Hepatic stellate cell (primary cell): ENCODE data around the gene RNGTT.

Experiments used
- DNase-seq: peaks from one replicate; pipeline ENCODE4 v3.0.0; 2011; ENCODE audit warnings: low spot score

The RNGTT gene

GRCh38 chr6:88655586-88655985 lies 307.8 kb downstream of the RNGTT start:
- DNase-seq, result no peak

- no peak for DNase-seq
These were observed 309.5 kb downstream of the RNGTT start for GRCh38 chr6:88653936-88654335.

- DNase-seq, result no peak
These were observed 312.0 kb downstream of the RNGTT start for GRCh38 chr6:88651400-88651799.

- no peak for DNase-seq
These were observed 312.4 kb downstream of the RNGTT start for GRCh38 chr6:88650979-88651378.

GRCh38 chr6:88650029-88650619 lies 313.3 kb downstream of the RNGTT start:
- peak; percentile 3 for DNase-seq

- DNase-seq, result no peak
These were observed 322.1 kb downstream of the RNGTT start for GRCh38 chr6:88641178-88641903.

- no peak for DNase-seq
These were observed 325.5 kb downstream of the RNGTT start for GRCh38 chr6:88637761-88638545.

GRCh38 chr6:88636871-88637270 lies 326.5 kb downstream of the RNGTT start:
- DNase-seq, result no peak

- DNase-seq, result no peak
These were observed 329.6 kb downstream of the RNGTT start for GRCh38 chr6:88633782-88634181.

- no peak for DNase-seq
These were observed 331.6 kb downstream of the RNGTT start for GRCh38 chr6:88631830-88632229.

GRCh38 chr6:88629838-88630494 lies 333.5 kb downstream of the RNGTT start:
- no peak for DNase-seq

- DNase-seq, result no peak
These were observed 337.0 kb downstream of the RNGTT start for GRCh38 chr6:88626460-88626859.

GRCh38 chr6:88623531-88623930 lies 339.9 kb downstream of the RNGTT start:
- DNase-seq, result no peak

- no peak for DNase-seq
These were observed 343.5 kb downstream of the RNGTT start for GRCh38 chr6:88619951-88620350.

GRCh38 chr6:88616380-88616779 lies 347.0 kb downstream of the RNGTT start:
- no peak for DNase-seq

- DNase-seq, result no peak
These were observed 349.0 kb downstream of the RNGTT start for GRCh38 chr6:88614316-88614877.

- no peak for DNase-seq
These were observed 350.8 kb downstream of the RNGTT start for GRCh38 chr6:88612631-88613030.

GRCh38 chr6:88611721-88612120 lies 351.7 kb downstream of the RNGTT start:
- DNase-seq, result no peak

- no peak for DNase-seq
These were observed 353.4 kb downstream of the RNGTT start for GRCh38 chr6:88609983-88610382.

- DNase-seq, result no peak
These were observed 358.1 kb downstream of the RNGTT start for GRCh38 chr6:88605271-88605670.

- DNase-seq, result no peak
These were observed 363.8 kb downstream of the RNGTT start for GRCh38 chr6:88599571-88599970.

GRCh38 chr6:88596801-88597200 lies 366.6 kb downstream of the RNGTT start:
- no peak for DNase-seq
